CD4-positive, alpha-beta T cell treated with Interleukin-10 for 1 hour (primary cell): ENCODE results near the gene FKBP5.

Source experiments
- DNase-seq: peaks from one replicate; pipeline ENCODE4 v3.0.0-alpha.2; 2020

FKBP5 gene

GRCh38 chr6:35654883-35655282 is 33.8 kb downstream of the FKBP5 start:
- no peak for DNase-seq

GRCh38 chr6:35651244-35651643 is 37.5 kb downstream of the FKBP5 start:
- no peak for DNase-seq

DNA sequence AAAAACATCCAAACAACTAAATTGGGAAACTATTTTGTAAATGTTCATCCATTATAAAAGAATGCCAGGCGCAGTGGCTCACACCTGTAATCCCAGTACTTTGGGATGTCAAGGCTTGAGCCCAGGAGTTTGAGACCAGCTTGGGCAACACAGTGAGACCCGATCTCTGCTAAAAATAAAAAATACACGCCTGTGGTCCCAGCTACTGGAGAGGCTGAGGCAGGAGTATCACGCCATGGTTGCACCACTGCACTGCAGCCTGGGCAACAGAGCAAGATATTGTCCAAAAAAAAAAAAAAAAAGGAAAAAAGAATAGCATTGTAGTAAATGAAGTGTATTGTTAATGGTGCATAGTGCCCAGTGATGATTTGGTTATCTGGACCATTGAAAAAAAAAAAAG is 38.7 kb downstream of the FKBP5 start:
- DNase-seq, result no peak

DNA sequence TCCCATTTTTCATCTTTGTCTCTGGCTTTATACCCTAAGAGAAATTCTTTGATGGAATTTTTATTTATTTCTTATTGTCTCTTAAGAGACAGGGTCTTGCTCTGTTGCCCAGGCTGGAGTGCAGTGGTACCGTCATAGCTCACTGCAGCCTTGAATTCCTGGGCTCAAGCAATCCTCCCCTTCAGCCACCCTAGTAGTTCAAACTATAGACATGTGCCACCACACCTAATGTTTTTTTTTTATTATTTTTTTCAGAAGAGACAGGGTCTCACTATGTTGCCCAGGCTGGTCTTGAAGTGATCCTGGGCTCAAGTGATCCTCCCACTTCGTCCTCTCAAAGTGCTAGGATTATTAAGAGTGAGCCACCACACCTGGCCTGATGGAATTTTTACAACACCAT is 40.5 kb downstream of the FKBP5 start:
- DNase-seq, result no peak

- DNase-seq, result no peak
Observed at GRCh38 chr6:35647400-35647799, 41.3 kb downstream of the FKBP5 start.

DNA sequence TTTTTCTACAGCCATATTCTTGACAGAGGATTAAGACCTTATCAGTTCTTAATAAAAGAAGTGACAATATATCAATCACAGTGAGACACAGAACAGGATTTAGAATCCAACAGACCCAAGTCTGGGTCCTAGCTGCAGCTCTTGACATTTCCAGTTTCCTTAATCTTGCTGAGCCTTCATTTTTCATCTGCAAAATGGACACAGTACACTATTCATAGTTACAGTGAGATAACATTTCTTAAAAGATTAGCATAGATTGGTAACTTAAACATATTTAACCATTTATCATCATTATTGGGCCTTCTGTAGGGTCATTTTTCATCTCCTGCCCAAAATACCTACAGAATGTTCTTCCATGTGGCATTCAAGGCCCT is 45.6 kb downstream of the FKBP5 start:
- DNase-seq, result no peak

DNA sequence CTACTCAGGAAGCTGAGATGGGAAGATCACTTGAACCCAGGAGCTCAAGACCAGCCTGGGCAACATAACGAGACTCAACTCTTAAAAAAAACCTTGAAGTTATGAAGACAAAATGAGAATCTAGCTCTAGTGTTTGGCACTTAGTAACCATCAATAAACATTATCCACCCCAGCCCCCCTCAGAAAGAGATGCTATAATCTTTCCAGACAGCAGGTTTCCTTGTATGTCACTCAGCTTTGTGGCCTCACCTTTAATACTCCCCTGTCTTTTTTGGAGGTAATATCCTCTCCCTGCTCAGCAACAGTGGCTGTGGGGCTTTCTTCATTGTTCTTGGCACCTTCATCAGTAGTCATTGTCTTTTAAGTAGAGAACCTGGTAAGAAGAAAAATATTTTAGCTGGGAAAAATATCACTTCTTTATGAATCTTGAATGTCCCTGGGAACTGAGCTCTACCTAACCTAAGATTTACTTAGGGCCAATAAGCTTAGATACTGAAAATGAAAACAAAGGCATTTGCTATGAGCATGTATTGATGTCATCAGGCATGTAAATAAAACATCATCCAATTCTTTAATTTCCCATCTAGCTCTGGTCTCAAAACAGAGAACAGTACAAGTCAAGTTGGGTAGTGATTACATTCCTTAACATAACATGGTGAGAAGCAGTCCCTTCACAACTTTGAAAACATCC is 46.1 kb downstream of the FKBP5 start:
- no peak for DNase-seq

DNA sequence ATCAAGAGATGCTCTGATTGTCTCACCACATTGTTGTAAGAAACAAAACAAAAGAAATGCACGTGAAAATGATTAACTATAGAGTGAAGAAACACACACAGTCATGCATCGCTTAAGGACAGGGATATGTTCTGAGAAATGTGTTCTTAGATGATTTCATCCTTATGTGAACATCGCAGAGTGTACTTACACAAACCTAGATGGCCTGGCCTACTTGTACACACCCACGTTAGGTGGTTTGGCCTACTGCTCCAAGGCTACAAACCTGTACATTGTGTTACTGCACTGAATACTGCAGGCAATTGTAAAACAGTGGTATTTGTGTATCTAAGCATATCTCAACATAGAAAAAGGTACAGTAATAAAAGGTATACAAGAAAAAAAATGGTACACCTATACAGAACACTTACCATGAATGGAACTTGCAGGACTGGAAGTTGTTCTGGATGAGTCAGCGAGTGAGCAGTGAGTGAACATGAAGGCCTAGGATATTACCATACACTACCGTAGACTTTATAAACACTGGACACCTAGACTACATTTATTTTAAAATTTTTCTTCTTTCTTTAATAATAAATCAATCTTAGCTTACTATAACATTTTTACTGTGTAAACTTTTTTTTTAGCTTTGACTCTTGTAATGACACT is 48.6 kb downstream of the FKBP5 start:
- no peak for DNase-seq

- no peak for DNase-seq
Observed at GRCh38 chr6:35638679-35639078, 50.0 kb downstream of the FKBP5 start.

GRCh38 chr6:35637911-35638310 is 50.8 kb downstream of the FKBP5 start:
- no peak for DNase-seq

GRCh38 chr6:35635601-35636597 is 52.8 kb downstream of the FKBP5 start:
- DNase-seq, result no peak

GRCh38 chr6:35634316-35634715 is 54.4 kb downstream of the FKBP5 start:
- no peak for DNase-seq

DNA sequence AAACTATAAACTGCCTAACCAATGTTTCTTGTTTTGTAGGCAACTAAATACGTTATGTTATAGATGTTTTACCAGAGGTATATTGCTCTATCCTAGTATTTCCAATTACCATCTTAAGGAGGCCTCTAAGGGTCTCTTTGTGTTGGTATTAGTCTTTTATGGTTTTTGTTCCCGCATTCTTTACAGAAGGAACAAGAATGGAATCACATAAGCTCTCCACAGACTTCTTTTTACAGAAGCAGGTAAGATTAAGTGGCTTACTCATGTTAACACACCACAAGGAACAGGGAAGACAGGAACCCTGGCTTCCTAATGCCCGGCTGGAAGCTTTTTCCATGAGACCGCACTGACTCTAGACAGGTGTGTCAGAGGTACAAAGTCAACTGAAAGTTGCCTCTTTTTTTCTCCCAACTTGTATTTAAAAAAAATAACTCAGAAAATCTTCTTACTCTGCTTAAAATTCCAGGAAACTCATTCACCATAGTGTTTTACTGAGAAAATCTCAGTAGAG is 55.1 kb downstream of the FKBP5 start:
- DNase-seq, result no peak

GRCh38 chr6:35629876-35630378 is 58.8 kb downstream of the FKBP5 start:
- DNase-seq, result no peak

GRCh38 chr6:35626401-35626800 is 62.3 kb downstream of the FKBP5 start:
- no peak for DNase-seq

GRCh38 chr6:35624341-35625070 is 64.2 kb downstream of the FKBP5 start:
- DNase-seq, result peak; percentile 61

GRCh38 chr6:35622283-35622682 is 66.4 kb downstream of the FKBP5 start:
- no peak for DNase-seq

GRCh38 chr6:35620706-35621105 is 68.0 kb downstream of the FKBP5 start:
- DNase-seq, result no peak

DNA sequence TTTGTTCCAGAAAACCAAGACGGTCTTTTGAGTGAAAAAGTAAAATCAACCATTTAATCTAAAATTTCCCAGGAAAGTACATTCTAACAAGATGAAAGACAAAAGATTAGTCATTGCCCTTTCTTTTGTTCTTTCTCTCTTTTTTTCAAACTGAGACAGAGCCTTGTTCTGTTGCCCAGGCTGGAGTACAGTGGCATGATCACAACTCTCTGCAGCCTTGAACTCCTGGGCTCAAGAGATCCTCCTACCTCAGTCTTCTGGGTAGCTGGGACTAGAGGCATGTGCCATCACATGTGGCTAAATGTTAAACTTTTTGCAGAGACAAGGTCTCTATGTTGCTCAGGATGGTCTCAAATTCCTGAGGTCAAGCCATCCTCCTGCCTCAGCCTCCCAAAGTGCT is 75.0 kb downstream of the FKBP5 start:
- DNase-seq, result no peak

DNA sequence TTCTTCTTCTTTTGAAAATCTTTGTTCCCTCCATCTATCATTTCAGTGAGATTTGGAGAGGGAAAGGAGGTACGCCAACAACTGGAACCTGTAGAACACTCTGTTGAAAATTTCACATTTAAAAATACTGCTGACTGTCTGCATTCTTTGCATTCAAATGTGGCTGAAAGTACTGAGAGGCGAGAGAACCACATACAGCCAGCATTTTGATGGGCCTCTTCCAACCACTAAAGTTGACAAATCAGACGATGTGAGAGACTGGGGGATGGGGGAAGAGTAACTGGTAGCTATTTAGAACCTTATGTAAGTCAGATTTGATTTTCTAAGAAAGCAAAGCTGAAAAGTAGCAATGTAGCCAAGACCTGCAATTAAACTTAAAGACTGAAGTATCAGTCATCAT is 77.5 kb downstream of the FKBP5 start:
- DNase-seq, result peak; percentile 46

DNA sequence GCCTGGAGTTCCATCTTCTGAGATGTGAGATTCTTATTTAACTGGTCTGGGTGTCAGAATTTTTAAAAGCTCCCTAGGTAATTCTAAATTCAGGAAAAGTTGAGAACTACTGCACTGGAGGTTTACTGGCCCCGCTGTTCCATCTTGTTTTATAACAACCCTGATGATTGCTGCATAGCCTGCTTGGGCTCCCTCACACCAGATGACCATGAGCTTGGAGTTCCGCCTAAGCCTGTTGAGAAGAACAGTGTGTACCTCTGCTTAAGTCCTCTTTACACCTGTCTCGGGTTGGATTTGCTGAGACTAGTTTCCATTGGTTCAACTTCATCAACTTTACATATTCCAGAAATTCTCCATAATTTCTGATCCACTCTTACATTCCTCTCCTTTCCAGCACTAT is 77.9 kb downstream of the FKBP5 start:
- no peak for DNase-seq

- DNase-seq, result no peak
Observed at GRCh38 chr6:35609588-35609987, 79.1 kb downstream of the FKBP5 start.
